Measurements from ENCODE around the gene NCR2.

DNA sequence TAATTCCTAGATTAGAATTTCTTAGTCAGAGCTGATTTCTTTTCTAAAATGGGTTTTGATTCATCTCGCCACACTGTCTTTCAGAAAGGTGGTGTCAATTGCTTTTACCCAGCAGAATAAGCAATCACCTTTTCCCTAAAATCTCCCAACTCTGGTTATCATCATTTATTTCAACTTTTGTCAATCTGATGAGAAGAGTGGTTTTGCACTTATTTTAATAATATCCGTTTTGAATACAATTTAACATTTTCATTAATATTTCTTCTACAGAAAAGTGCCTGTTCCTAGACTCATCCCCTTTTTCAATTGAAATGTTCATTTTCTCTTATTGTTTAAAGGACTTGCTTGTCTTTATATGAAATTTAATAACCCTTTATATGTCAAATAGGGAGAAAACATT lies 8.2 kb upstream of the NCR2 start:
- TF ChIP-seq, protein P1, sequence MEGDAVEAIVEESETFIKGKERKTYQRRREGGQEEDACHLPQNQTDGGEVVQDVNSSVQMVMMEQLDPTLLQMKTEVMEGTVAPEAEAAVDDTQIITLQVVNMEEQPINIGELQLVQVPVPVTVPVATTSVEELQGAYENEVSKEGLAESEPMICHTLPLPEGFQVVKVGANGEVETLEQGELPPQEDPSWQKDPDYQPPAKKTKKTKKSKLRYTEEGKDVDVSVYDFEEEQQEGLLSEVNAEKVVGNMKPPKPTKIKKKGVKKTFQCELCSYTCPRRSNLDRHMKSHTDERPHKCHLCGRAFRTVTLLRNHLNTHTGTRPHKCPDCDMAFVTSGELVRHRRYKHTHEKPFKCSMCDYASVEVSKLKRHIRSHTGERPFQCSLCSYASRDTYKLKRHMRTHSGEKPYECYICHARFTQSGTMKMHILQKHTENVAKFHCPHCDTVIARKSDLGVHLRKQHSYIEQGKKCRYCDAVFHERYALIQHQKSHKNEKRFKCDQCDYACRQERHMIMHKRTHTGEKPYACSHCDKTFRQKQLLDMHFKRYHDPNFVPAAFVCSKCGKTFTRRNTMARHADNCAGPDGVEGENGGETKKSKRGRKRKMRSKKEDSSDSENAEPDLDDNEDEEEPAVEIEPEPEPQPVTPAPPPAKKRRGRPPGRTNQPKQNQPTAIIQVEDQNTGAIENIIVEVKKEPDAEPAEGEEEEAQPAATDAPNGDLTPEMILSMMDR (IDR thresholded peaks at IDR 0.05) = no peak
- no peak for TF ChIP-seq POLR2A (IDR thresholded peaks at IDR 0.05)

Measured in lower leg skin (tissue), 3 donors.